Esophagus squamous epithelium (tissue), 5 donors: Measurements from ENCODE around the gene ZSCAN5C. TPM values are rescaled to one million over a fixed set of nuclear protein-coding genes. Genes with fewer than 3 reads are reported as not detected.

Experiments
- DNase-seq: peaks from one replicate; lab custom pipeline; 2025; lab: John Stamatoyannopoulos, UW
- H3K27ac ChIP-seq, 4 donors: fragments of 200-600 bp; sonication (generic); one replicate each; pipeline ENCODE4 v1.5.1; 2016 to 2019; ENCODE audit warnings: mild to moderate bottlenecking in 1 of 4
- H3K27me3 ChIP-seq, 4 donors: fragments of 200-600 bp; sonication (generic); 1 replicate in 3 of 4; 2 replicates in 1 of 4; pipeline versions ENCODE4 v1.5.1 to v1.6.0; 2017 to 2021; ENCODE audit warnings: antibody characterized with exemption in 1 of 4
- H3K36me3 ChIP-seq, 3 donors: fragments of 200-600 bp; sonication (generic); one replicate each; pipeline ENCODE4 v1.5.1; 2016 to 2019
- H3K4me1 ChIP-seq, 3 donors: fragments of 200-600 bp; sonication (generic); one replicate each; pipeline ENCODE4 v1.5.1; 2017 to 2019
- H3K4me3 ChIP-seq, 4 donors: fragments of 200-600 bp; sonication (generic); 1 replicate in 3 of 4; 2 replicates in 1 of 4; pipeline ENCODE4 v1.5.1; 2016 to 2019; ENCODE audit warnings: mild to moderate bottlenecking in 2 of 4, moderate library complexity in 1 of 4
- H3K9me3 ChIP-seq, 3 donors: fragments of 200-600 bp; sonication (generic); one replicate each; pipeline ENCODE4 v1.5.1; 2016 to 2019
- CTCF ChIP-seq, 6 experiments: fragments of 450-650 bp in 4 of 6; fragments of 200-600 bp in 2 of 6; sonication (generic) in 2 of 6; IDR thresholded peaks; one replicate each; pipeline ENCODE4 v1.5.1; 2016 to 2019; ENCODE audit warnings: antibody characterized with exemption in 6 of 6, mild to moderate bottlenecking in 4 of 6, moderate library complexity in 4 of 6
- POLR2A ChIP-seq, 4 donors: fragments of 450-650 bp; IDR thresholded peaks; one replicate each; pipeline ENCODE4 v1.6.1; 2017; ENCODE audit warnings: antibody characterized with exemption in 4 of 4, mild to moderate bottlenecking in 4 of 4, moderate library complexity in 3 of 4
- WGBS, 2 donors: methylation state at CpG; one replicate each; pipeline ENCODE4 v1.1.5; 2018; 5-methylcytosine and 5-hydroxymethylcytosine counted together
- intact Hi-C: fragments of 100-400 bp; cut with DNase I; formaldehyde crosslinking; loops from one replicate; pipeline ENCODE4 v1.15.0; 2022
- total RNA-seq, 4 donors: library from RNA; depleted of rRNA; stranded (reverse); fragments of >200 nt; gene quantifications; one replicate each; pipeline ENCODE4 v1.1.0, GENCODE V29; 2016
- donor health status: DM: yes; HTN: yes; CAD: no.

ZSCAN5C gene
- not detected for total RNA-seq

GRCh38 chr19:56201973-56202372, at the start of gene ZSCAN5C:
ZSCAN5C (plus strand) TSS chr19:56202273; CDS start chr19:56205914, 3,641 bp downstream.
- Histone ChIP-seq H3K36me3 (no peaks in the 10 kb centered on the region), H3K27me3 (no peaks in the 10 kb centered on the region), H3K4me3 (no peak within 1 kb of the TSS), H3K27ac (no peak within 1 kb of the TSS), H3K4me1 (no peaks in the 10 kb centered on the region), H3K9me3 (no peaks in the 10 kb centered on the region)
- TF ChIP-seq CTCF (IDR thresholded peaks at IDR 0.05) (no peak), POLR2A (IDR thresholded peaks at IDR 0.05) (no peak)
- intact Hi-C loops = no loop called here
- WGBS, 2 donors = 62 to 65% methylated on average over 3 of the region's 3 CpGs
- DNase-seq = no peak

GRCh38 chr19:56152644-56153043, 49.4 kb upstream of the ZSCAN5C start:
- no peak for TF ChIP-seq CTCF (IDR thresholded peaks at IDR 0.05)
- Histone ChIP-seq H3K9me3 (no peaks in the 10 kb centered on the region), H3K36me3 (peaks cover 4 to 42% (median 5%) of the 10 kb centered on the region in 3 donors), H3K4me1 (peaks cover 0 to 14% (median 0%) of the 10 kb centered on the region in 3 donors), H3K4me3 (no peak overlapping the region), H3K27me3 (no peaks in the 10 kb centered on the region), H3K27ac (no peak overlapping the region)
- DNase-seq = no peak
- intact Hi-C loops = loop anchor here (10.0 kb wide), 1 partner anchor 48 kb away; no protein-coding TSS in a partner anchor
- 71% methylated on average over 2 of the region's 2 CpGs; no CpG with 5 or more reads in 1 of the 2 donors for WGBS, 2 donors

GRCh38 chr19:56153507-56153906, 48.6 kb upstream of the ZSCAN5C start:
- intact Hi-C loops = loop anchor here (10.0 kb wide), 1 partner anchor 49 kb away; no protein-coding TSS in a partner anchor
- no peak for DNase-seq
- H3K36me3 ChIP-seq = peaks cover 2 to 39% (median 3%) of the 10 kb centered on the region in 3 donors
- peaks cover 0 to 14% (median 0%) of the 10 kb centered on the region in 3 donors for H3K4me1 ChIP-seq
- no peak overlapping the region for H3K27ac ChIP-seq
- 66 to 69% methylated on average over 5 of the region's 6 CpGs for WGBS, 2 donors
- no peak overlapping the region for H3K4me3 ChIP-seq
- H3K9me3 ChIP-seq = no peaks in the 10 kb centered on the region
- no peaks in the 10 kb centered on the region for H3K27me3 ChIP-seq
- no peak for TF ChIP-seq CTCF (IDR thresholded peaks at IDR 0.05)
- no peak for TF ChIP-seq POLR2A (IDR thresholded peaks at IDR 0.05)

GRCh38 chr19:56155124-56155687, 46.9 kb upstream of the ZSCAN5C start:
- peaks cover 5 to 43% (median 15%) of the 10 kb centered on the region in 3 donors for H3K36me3 ChIP-seq

More at GRCh38 chr19:56155124-56155687, 46.9 kb upstream of the ZSCAN5C start:
- intact Hi-C loops = loop anchor here (10.0 kb wide), 1 partner anchor 50 kb away; no protein-coding TSS in a partner anchor
- Histone ChIP-seq H3K4me3 (no peak overlapping the region), H3K4me1 (peaks cover 0 to 14% (median 0%) of the 10 kb centered on the region in 3 donors), H3K9me3 (no peaks in the 10 kb centered on the region), H3K27ac (no peak overlapping the region), H3K27me3 (no peaks in the 10 kb centered on the region)
- no peak for DNase-seq
- 62 to 70% methylated on average over 7 of the region's 17 CpGs for WGBS, 2 donors
- TF ChIP-seq POLR2A (IDR thresholded peaks at IDR 0.05) = no peak
- peak in 3 of 6 experiments; percentile 10 to 51 (median 15) for TF ChIP-seq CTCF (IDR thresholded peaks at IDR 0.05)
